ENCODE results near the gene TLE3.

Gene TLE3

GRCh38 chr15:70082281-70082900 is 15.3 kb downstream of the TLE3 start:
- DNase-seq, result no peak

DNA sequence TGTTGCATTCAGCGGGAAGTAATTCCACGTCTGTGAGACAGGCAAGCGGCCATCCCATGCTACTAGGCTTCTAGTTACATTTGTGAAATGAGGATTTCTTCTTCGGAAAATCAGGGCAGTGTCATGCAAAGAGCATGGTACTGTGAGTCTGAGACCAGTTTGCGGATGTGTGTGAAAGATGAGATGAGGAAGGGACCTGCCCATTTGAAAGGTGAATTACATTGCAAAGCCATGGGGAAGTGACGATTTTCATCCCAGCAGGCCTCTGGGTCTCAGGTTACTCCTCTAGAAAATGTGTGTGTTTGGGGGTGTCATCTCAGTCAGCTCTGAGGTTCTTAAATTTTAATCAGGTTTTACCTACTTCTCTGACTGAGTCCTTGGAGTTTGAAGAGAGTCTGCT is 16.1 kb downstream of the TLE3 start:
- DNase-seq, result no peak

- DNase-seq, result no peak
These were observed 17.4 kb downstream of the TLE3 start for GRCh38 chr15:70080347-70080746.

DNA sequence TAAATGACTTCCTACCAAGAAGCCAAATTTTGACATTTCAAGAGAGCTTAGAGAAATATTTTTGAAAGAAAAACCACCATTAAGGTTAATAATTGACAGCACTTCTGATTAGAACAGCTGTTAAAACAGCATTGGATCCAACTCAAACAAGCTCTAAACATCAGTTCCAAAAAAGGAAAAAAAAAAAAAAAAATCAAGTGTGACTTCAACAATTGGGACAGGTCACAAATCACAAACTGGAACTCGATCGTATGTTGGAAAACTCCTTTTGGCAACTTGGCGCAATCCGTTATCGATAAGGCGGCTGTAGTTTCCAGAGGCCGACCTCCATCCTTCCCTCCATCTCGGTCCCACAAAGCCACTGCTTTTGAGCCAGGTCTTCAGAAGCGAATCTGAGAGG is 17.8 kb downstream of the TLE3 start:
- DNase-seq, result no peak

DNA sequence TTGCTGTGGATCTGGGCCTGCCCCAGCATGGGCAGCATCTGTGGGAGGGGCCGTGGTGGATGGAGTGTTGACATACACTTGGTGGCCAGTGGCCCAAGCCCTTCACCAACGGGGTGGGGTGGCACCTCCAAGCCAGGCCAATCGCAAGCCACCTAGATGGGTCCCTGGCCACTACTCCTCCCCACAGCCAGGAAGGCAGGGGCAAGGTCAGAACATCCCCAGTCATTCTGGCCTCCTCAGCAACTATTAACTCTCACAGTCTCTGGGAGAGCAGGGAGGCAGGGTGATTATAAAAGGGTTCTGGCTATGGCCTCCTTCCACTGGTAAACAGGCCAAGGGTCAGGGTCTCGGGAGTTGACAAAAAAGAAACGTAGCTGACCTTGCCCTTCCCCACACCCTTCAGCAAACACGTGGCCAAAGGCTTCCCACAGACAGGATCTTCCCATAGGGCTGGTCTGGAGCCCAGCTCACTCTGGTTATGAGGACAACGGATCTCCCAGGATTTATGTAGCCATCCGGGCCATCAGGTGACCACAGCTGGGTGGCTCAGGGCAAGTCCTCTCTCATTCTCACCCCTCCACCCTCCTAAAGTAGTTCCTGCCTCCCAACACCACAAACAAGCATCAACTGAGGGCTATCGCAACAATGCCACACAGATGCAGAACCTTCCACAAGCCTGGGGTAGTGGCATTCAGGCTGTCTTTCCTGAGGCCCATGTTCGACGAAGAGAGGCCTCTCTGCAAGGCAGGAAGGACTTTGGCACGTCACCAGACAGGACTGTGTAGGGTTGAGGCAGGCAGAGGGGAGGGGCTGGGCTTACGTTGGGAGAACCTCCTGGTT is 18.9 kb downstream of the TLE3 start:
- no peak for DNase-seq

DNA sequence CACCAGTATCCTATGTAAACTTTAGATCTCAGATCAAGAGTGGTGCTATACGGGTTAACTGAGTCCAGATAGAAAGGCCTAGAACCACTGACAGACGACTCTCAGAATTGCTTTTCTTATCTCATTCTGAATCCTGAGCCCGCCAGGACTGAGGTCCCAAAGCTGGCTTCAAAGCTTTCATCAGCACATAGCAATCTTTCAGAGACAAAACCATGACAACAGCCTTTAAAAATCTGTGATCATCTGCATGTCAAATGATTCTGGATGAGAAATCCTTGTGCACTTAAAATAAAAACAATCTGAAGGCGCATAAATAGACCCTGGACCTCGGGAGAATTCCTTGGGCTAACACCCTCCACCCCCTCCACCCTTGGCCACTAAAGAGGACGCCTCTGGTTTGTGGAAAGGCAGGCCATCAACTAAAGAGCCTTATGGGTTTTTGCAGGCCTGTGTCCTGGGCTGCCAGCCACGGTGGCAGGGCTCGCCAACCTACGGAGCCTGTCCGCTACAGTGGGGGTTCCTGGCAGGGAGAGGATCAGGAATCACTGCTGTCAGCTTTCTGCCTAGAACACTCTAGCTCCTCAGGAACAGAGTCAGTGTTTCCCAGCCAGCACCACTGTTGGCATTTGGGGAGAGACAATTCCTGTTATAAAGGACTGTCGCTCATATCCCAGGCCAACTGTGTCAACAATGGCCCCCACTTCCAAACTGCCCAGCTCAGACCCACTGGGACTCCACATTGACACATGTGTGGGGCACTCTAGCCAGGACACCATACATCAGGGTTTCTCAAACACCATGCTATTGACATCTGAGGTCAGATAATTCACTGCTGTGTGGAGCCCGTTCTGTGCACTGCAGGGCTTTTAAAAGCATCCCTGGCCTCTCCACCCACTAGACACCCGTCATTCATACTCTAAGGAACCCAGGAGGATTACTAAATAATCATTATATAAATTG is 20.2 kb downstream of the TLE3 start:
- DNase-seq, result no peak

DNA sequence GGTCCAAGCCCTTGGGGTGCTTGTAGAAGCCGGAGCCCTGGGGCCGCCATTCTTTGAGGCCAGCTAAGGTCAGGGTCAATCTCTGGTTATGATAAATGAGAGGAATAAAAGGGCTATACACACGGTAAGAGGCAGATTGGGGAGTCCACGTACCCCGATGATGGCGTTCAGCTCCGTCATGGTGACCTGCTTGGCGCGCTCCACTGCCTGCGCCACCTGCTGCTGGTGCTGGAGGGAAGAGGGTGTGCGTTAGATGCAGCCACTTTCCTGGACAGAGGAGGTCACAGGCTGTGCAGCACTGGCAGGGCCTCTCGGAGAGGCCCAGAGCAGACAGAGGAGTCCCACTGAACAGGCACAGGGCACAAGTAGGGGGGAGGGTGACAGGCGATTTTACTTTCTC is 23.3 kb downstream of the TLE3 start:
- DNase-seq, result no peak

DNA sequence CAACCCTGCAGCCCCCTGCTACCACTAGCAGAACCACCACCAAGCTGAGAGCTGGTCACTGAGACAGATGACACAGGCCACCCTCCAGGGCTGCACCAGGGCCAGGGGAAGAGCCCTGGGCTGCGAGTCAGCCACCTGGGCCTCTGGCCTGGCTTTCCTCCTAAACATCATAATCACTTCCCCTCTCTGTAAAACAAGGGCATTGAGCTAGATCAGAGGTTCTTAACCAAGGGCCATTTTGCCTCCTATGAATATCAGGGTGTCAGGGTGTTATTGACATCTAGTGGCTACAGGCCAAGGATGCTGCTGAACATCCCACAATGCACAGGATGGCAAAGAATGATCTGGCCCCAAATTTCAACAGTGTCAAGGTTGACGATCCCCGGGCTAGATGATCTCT is 25.2 kb downstream of the TLE3 start:
- DNase-seq, result no peak

- DNase-seq, result no peak
These were observed 25.9 kb downstream of the TLE3 start for GRCh38 chr15:70071799-70072198.

DNA sequence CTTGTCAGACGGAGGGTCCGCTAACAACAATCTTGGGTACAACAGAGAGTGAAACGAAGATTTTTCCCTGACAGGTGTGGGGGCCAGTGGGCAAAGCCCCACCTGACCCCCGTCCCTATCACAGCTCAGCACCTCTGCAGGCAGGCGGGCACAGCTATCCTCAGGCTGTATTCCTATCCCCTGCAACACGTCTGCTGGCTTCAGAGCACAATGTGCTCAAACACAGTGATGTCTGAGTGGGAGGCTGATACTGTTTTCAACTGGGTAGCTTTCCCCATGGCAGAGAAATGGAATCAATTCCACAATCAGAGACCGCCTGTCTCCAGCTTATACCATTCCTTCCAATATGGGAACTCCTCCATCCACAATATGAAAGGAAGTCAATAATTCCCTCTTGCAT is 28.0 kb downstream of the TLE3 start:
- no peak for DNase-seq

DNA sequence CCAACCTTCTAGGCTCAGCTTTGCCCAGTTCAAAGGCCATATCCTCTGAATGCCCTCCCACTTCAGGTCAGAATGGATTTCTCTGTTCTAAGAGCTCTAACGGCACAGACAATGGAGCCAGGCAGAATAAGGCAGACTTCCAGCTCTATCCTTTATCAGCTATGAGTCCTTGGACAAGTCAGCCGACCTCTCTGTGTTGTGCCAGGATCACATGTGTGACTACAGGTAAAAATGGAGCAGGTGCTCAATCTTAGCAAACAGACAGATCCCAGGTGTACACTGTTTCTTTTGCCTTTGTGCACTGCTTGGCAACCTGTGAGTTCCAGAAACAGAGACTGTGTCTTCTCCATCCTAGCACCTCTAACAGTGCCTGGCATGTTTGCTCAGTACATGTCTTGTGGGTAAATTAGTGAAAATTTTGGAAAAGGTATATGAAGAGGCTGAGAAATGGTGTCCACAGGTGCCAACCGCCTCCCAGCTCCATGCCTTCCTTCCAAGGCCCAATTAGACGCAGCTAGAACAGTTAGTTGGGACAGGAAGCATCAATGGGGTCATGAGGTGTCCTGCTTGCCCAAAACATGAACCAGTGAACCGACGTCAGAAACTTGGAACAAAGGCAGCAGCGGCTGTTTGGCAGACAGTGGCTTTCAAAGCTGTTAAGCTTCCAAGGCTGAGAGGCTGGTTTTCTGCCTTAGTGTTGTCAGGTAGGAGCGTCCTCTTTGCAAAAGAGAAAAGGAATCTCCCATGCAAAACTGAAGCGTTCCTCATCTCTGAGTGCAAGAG is 28.7 kb downstream of the TLE3 start:
- DNase-seq, result no peak

- no peak for DNase-seq
These were observed 30.0 kb downstream of the TLE3 start for GRCh38 chr15:70067681-70068080.

DNA sequence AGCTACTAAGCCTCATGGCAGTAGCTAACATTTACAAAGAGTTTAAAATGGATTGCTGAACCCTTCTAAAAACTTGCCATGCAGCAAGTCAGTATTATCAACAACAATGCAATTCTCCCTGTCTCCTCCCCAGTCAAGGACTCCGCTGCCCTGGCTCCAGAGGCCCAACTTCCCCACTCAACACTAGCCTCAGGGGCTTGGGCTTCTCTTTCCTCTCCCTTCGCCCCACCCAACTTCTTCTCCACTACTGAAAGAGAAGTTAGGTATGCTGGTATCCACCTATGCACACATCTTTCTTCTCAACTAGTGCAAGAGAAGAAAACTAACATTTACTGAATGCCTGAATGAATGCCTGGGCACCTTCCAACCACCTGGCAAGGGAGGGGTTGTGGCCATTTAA is 30.7 kb downstream of the TLE3 start:
- no peak for DNase-seq

- no peak for DNase-seq
These were observed 31.3 kb downstream of the TLE3 start for GRCh38 chr15:70066447-70066846.

DNA sequence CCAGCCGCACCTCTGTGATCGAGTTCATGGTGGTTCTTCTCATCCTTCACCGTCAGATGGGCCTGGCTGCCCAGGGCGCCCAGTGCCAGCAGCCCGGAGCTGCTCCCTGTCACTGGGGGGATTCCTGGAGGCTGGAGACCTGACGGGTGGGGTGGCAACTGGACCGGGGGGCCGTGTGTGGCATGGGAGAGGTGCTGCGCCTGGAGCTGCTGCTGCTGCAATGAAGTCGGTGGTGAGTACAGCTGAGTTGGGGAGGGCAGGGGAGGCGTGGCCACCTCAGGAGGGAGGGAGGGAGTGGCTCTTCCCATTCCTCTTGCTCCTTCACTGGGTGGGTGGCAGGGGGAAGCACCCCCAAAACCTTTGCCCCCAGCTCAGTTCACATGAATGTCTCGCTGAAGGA is 31.7 kb downstream of the TLE3 start:
- DNase-seq, result no peak

DNA sequence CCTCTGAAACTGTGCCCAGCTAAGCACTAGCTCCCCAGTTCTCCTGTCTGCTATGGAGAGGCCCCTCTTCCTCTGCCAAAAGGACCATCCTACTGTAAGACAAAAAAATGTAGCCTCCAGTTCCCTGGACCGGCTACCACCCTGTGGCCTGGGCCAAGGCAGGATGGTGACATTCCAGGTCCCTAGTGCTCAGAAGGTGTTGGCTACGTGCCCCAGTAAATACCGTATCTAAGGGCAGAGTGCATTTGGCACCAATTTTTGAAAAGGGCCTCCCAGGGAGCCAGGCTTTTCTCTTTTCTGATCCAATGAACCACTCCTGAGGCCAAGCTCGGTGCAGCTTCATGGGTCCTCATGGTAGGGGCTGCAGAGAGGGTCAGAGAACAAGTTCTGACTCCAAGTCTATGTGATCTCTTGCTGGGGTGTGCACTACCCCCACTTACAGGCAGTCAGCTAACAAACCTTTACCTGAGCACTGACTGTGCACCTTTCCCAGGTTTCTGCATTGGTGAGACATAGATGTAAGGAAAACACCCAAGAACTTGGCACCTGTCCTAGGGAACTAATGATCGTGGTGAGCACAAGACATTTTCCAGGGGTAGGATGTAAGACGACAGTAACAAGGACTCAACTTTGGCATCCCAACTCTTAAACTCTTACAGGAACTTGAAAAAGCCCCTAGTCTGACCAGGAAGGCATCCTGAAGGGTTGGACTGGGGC is 32.6 kb downstream of the TLE3 start:
- no peak for DNase-seq

- no peak for DNase-seq
These were observed 33.3 kb downstream of the TLE3 start for GRCh38 chr15:70064441-70064840.

GRCh38 chr15:70063980-70064379 is 33.7 kb downstream of the TLE3 start:
- no peak for DNase-seq

DNA sequence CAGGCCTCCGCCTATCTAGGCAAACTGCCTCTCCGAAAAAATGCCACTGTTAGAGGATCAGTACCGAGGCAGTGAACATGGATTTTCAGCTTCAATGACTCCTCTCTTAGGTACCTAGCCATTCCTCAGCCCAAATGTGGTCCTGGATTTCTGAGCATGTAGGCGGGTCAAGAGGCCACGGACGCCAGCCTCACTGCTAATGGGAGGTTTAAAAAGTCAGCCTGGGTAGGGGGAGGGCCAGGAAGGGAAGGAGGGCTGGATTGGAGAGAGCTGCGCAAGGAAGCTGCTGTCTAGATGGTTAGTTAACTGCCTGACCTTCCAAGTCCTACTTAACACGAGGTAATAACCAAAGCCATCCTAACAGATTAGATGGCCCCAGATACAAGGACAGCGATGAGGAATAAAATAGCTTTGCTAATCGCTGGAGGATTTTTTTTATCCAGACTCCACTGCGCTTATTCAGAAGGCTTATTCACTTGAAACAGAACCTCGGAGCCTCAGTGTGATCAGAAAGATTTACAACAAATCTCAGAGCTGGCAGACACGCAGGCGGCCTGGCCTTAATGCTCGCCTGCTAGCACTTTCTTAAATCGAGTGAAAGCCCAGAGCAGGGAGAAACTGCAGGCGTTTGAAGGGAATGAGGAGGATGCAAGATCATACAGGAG is 34.3 kb downstream of the TLE3 start:
- no peak for DNase-seq

DNA sequence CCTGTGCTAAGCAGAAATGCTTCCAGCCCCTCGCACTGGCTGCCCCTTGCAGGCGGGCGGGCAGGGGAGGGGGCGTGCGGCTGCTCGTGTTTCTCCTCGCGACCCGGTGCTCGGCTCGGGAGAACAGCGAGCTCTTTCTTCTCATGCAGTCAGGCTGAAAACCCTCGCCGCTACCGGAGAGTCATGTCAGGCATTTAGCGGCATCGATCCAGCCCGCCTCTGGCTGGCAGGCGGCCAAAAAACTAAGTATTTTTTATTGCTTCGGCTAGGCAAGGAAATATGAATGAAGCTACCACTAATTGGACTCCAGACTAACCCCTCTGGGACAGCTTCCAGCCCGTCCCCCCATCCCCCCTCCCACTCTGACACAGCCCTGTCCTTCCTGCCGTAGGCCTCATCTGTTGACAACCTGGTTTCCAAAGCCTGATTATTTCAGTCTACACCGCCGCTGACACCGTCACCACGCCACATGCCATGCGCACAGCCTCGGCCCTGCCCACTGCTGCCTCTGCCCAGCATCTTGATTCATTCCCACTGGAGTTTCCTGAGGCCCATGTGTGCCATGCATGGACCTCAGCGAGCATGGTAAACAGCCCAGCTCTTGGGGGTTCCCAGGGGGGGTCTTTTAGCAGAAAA is 35.3 kb downstream of the TLE3 start:
- no peak for DNase-seq
